GM21360 (cell line): ENCODE results near the gene OGFR.

ENCODE experiments used
- ATAC-seq: cut with Tn5 transposase; IDR thresholded peaks from one replicate; pipeline ENCODE4 v1.9.1; 2021; ENCODE audit warnings: mild to moderate bottlenecking, moderate library complexity; ENCODE audit not compliant: unreplicated experiment

The OGFR gene

GRCh38 chr20:62769346-62770071, 35.1 kb upstream of the OGFR start:
- ATAC-seq: no peak

GRCh38 chr20:62770111-62770910, 34.3 kb upstream of the OGFR start:
- ATAC-seq: no peak

GRCh38 chr20:62770916-62771315, 33.7 kb upstream of the OGFR start:
- ATAC-seq: no peak

- no peak for ATAC-seq
These were observed 33.1 kb upstream of the OGFR start for GRCh38 chr20:62771396-62772102.

GRCh38 chr20:62772103-62772611, 32.5 kb upstream of the OGFR start:
- no peak for ATAC-seq

GRCh38 chr20:62772619-62772989, 32.0 kb upstream of the OGFR start:
- ATAC-seq: no peak

GRCh38 chr20:62772990-62773844, 31.4 kb upstream of the OGFR start:
- no peak for ATAC-seq

GRCh38 chr20:62773845-62774714, 30.6 kb upstream of the OGFR start:
- no peak for ATAC-seq

- ATAC-seq: no peak
These were observed 29.9 kb upstream of the OGFR start for GRCh38 chr20:62774762-62775161.

- no peak for ATAC-seq
These were observed 29.4 kb upstream of the OGFR start for GRCh38 chr20:62775206-62775605.

- no peak for ATAC-seq
These were observed 28.5 kb upstream of the OGFR start for GRCh38 chr20:62776035-62776691.

- no peak for ATAC-seq
These were observed 27.7 kb upstream of the OGFR start for GRCh38 chr20:62776692-62777527.

- no peak for ATAC-seq
These were observed 27.2 kb upstream of the OGFR start for GRCh38 chr20:62777528-62777830.

GRCh38 chr20:62778058-62778457, 26.6 kb upstream of the OGFR start:
- ATAC-seq: no peak

- ATAC-seq: no peak
These were observed 25.8 kb upstream of the OGFR start for GRCh38 chr20:62778601-62779416.

GRCh38 chr20:62779417-62779685, 25.3 kb upstream of the OGFR start:
- no peak for ATAC-seq

- ATAC-seq: no peak
These were observed 24.4 kb upstream of the OGFR start for GRCh38 chr20:62780204-62780603.

GRCh38 chr20:62780696-62781095, 23.9 kb upstream of the OGFR start:
- no peak for ATAC-seq
